GM19452 (cell line): ENCODE measurements around the gene OOSP2.

Source experiments
- ATAC-seq: cut with Tn5 transposase; IDR thresholded peaks from one replicate; pipeline ENCODE4 v1.9.1; 2021; ENCODE audit not compliant: unreplicated experiment

The OOSP2 gene

DNA sequence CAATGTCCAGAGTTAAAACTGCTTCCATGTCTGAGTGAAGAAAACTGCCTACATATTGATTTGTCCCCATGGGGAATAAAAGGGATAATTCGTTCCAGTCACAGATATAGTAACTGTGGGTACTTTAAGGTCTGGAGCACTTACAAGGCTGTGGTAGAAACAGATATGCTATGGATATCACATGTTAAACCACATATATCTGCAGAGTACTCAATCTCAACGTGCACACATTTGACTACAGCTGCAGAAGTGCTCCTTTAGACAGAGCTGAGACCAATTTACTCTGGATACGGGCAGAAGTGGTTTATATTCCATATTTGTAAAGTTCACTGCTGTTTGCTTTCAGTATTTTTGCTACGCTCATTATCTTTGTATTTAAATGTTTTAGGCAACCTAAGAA is 38.5 kb downstream of the OOSP2 start:
- no peak for ATAC-seq

DNA sequence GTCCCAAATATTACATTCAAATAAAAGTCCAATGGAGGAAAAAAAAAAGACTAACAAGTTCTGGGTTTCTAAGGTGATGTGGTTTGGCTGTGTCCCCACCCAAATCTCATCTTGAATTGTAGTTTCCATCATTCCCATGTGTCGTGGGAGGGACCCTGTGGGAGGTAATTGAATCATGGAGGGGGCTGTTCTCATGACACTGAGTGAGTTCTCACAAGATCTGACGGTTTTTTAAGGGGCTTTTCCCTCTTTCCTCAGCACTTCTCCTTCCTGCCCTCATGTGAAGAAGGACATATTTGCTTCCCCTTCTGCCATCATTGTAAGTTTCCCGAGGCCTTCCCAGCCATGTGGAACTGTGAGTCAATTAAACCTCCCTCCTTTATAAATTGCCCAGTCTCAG is 40.3 kb downstream of the OOSP2 start:
- ATAC-seq = no peak

DNA sequence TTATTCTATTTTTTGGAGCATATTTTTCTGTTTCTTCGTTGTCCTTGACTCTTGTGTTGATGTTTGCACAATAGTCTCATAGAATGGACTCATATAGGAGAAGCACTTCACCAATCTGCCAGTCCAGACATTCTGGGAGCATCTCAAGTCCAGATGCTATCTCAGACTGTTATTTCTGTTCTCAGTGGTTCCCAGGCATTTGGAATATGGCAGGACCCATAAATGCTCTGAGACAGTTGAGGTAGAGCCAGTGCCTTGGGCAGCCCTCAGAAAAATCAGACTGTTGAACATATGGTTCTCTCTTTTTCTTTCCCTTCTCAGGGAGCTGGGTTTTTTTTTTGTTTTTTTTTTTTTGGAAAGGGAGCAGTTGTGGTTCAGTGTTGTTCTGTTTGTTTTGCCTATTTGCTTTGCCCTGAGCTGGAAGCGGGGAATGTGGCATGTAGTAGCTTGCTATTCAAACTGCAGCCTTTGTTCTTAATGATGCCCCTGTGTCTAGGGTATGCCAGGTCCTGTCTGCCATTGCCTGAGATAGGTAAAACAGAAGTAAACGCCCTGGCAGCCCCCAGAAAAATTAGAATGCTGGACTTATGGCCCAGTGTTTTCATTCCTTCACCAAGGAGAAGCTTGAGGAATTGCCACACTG is 44.5 kb downstream of the OOSP2 start:
- no peak for ATAC-seq

DNA sequence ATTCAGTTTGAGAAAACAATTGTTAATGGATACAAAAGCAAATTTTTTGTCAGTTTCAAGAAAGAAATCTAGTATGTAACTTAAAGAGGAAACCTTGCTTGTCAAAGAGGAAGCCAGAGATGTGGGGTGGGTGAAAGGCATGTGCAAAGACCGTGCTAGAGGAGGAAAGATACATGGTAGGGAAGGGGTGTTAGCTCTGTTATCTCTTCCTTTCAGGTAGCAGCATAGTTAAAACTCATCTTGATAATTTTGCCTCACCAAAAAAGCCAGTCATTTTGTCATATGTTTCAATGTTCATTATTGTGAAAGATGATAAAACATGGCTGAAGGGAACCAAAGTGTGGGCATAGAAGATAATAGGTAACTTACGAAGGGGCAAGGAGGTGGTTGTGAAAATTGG is 45.7 kb downstream of the OOSP2 start:
- ATAC-seq = no peak

DNA sequence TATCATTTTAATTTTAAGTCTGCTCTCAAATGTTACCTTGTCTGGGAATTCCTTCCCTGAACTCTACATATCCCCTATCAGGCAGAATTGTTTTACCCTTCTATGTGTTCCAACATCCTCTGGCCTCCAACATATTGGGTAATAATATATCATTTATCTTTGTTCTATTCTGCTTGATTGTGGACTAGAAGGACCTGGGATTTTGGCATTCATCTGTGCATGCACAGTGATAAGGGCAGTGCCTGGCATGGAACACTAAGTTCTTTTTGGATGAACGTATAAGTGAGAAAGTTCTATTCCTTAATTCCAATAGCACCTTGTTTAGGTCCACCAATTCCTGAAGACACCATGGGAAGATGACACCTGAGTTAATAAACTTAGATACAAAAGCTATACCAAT is 47.0 kb downstream of the OOSP2 start:
- no peak for ATAC-seq

GRCh38 chr11:60088364-60088763 is 48.2 kb downstream of the OOSP2 start, which contains the start of gene MS4A2:
TSS of gene MS4A2 (plus strand) at chr11:60088664. CDS start at chr11:60088766, 102 bp downstream.
- no peak for ATAC-seq

DNA sequence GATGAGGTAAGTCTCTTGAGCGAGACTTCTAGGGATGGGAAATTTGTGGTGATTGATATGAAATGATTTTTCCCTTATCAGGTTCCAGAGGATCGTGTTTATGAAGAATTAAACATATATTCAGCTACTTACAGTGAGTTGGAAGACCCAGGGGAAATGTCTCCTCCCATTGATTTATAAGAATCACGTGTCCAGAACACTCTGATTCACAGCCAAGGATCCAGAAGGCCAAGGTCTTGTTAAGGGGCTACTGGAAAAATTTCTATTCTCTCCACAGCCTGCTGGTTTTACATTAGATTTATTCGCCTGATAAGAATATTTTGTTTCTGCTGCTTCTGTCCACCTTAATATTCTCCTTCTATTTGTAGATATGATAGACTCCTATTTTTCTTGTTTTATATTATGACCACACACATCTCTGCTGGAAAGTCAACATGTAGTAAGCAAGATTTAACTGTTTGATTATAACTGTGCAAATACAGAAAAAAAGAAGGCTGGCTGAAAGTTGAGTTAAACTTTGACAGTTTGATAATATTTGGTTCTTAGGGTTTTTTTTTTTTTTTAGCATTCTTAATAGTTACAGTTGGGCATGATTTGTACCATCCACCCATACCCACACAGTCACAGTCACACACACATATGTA is 55.4 kb downstream of the OOSP2 start:
- no peak for ATAC-seq

DNA sequence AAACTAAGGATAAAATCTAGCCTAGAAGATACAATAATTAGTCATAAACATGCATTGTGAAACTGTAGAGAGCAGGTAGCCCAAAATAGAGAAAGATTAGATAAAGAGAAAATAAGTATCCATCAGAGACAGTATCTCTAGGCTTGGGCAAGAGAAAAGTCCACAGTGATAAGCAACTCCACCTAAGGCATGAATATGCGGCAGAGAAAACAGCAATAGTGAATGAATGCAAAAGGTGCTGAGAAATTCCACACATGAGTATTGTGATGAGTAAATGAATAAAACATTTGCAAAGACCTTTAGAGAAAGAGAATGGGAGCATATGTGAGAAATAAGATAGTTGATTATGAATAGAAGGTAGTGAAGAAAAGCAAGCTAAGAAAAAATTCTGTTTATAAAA is 57.0 kb downstream of the OOSP2 start:
- ATAC-seq = no peak
